GM04503 (cell line): ENCODE measurements around the gene STOM.

ENCODE experiments used
- DNase-seq: peaks from one replicate; pipeline ENCODE4 v3.0.0-alpha.2; 2012; ENCODE audit warnings: low read depth

STOM gene

GRCh38 chr9:121349009-121349408 is 21.0 kb downstream of the STOM start:
- DNase-seq = no peak

GRCh38 chr9:121348221-121348620 is 21.8 kb downstream of the STOM start:
- DNase-seq = no peak

DNA sequence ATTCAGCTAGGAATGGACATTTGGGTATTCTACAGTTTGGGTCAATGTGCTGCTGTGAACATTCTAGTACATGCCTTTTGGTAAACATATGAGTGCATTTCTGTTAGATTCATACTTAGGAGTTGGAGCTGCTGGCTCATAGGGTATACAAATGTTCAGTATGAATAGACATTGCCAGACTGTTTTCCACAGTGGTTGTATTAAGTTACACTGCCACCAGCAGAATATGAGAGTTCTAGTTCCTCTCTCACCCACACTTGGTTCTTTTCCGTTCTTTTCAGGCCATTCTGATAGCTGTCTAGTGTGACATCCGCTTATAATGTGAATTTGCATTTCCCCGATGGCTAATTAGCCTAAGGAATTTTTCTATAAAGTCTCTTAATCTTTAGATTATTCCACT is 25.0 kb downstream of the STOM start:
- DNase-seq = no peak

DNA sequence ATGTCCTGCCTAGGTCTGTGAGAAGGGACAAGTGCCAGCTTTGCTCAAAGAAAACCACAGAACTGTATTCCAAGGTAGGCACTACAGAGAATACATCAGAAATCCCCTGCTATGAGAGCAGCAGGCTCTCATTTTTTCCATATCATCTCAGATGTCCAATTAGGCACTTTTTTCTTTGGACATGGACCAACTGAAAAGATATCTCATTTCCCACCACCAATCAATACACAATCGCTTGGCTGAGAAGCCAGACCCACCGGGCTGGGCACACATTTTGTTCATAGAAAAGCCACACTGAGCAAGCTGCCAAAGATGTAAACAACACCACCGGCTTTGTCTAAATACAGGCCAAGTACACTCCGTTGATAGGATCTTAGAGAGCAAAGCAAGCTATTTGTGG is 25.9 kb downstream of the STOM start:
- DNase-seq = no peak

GRCh38 chr9:121340676-121341392 is 29.2 kb downstream of the STOM start:
- no peak for DNase-seq

DNA sequence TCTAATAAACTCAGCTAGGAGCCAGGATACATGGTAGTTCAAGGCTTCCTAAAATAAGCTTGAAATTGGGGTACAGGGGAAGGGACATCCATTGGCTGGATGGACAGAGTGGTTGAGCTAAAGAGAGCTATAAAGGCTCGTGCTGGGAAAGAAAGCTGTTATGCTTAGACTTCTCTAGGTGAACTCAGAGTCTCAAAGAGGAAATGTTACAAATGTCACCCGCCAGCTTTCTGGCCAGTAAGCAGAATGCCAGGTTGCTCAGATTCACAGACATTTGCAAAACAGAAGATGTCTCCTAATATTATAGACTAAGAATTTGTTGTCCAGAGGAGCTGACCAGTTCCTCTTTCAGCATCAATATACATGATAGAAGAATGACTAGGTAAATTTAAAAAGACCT is 30.6 kb downstream of the STOM start:
- DNase-seq = no peak

GRCh38 chr9:121336665-121337064 is 33.4 kb downstream of the STOM start:
- DNase-seq = no peak

DNA sequence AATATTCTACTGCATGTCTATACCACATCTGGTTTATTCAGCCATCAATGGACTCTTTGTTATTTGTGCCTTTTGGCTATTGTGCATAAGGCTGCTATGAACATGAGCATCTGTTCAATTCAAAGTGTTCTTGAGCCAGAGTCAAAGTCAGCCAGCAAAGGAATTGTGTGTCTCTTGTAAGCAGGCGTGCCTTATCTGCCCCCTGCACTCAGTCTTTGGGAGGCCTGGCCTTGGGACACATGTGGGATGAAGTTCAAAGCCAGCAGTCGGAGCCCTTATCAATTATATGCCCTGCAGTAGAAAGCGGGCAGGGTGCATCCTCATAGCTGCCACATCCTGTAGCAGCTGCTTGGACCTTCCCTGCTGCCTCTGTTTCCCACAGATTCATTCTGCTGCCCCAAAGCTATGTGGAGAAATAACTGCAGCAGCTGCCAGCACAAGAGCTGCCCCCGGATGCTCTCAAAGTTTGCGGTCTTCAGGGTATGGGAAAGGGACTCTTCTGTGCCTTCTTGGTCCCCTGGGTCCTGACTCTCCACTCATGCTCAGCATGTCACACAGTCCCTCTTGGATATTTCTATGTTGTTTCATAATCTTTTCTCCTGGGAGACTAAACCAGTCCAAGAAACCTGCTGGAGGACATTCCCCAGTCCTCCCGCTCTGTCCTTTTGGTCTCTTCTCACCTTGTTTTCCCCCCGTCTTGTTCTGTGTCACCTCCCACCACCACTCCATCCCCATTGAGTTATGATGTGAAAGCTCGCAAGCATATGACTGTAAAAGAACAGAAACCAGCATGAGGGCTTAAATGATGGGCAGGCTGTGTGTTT is 35.9 kb downstream of the STOM start:
- no peak for DNase-seq

GRCh38 chr9:121331992-121332685 is 37.9 kb downstream of the STOM start:
- DNase-seq = peak; percentile 57

DNA sequence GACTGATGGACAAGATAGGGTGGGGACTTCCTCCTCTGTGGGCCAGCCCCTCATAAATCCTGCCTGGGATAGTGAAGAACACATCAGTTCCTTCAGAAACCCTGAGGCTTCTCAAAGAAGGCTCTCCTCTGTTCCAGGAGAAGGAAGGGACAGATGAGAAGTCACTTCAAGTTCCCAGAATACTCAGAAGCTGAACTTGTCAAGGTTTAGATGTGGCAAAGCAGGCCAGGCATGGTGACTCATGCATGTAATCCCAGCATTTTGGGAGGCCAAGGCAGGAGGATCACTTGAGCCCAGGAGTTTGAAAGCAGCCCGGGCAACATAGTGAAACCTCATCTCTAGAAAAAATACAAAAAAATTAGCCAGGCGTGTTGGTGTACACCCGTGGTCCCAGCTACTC is 38.5 kb downstream of the STOM start:
- DNase-seq = no peak

DNA sequence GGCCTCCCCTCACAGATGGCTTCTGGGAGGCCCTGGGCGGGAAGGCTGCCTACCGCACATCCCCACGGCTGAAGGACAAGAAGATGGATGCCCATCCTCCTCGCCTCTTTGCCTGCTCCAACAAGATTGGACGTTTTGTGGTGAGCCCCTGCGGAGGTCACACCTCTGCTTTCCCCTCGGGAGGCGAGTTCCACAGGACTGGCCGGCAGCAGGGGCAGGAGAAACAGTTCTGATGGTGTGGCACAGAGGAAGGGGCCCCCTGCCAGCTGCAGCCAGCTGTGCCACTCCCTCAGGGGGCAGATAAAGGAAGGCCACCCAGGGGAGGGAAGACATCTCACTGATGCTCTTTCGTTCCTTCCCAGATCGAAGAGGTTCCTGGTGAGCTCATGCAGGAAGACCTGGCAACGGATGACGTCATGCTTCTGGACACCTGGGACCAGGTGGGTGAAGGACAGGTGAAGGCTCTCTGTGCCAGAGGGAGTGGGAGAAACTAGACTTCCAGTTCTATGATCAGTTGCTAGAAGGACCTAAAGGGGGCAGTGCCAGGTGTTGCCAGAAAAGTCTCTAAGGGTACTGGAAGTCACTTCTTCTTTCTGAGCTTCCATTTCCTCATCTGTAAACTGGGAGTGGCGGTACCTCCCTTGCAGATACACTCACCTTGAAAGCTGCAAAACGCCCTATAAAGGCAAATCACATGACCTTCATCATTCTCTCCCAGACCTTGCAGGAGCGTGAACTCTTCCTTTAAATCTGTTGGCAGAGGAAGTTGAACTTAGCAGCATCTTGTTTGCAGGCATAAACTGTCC is 41.0 kb downstream of the STOM start:
- DNase-seq = no peak

- no peak for DNase-seq
These were observed 41.6 kb downstream of the STOM start for GRCh38 chr9:121328476-121328875.

GRCh38 chr9:121326901-121327613 is 43.0 kb downstream of the STOM start:
- DNase-seq = no peak

- peak; percentile 89 for DNase-seq
These were observed 43.8 kb downstream of the STOM start for GRCh38 chr9:121326130-121326838.

DNA sequence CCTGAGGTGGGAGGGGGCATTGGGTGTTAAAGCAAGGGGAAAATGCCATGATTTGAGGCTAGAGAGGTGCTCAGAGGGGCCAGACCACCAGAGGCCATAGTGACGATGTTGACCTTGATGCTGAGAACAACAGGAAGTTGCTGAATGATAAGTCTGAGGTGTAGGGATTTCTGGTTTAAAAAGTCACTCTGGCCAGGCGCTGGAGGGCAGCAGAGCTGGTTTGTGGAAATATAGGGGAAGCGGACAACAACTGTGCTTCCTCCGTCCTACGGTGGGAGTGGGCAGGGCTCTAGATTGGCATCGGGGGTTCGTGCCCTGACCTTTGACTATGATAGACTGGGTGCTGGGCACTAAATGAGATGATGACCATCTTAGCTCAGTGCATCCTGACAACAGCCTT is 44.7 kb downstream of the STOM start:
- no peak for DNase-seq

DNA sequence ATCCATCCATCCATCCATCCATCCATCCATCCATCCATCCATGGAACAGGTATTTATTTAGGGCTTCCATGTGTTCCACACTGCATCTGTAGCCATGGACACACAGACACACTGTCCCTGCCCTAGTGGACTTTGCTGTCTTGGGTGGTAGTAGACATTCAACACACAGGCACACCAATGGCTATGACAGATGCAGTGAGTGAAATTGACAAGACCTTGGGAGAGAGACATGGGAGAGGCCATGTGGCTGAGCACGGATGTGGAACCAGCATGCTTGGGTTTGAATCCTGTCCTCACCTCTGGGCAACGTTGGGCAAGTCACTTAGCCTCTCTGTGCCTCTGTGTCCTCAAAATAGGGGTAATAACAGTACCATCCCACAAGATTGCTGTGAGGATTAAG is 45.3 kb downstream of the STOM start:
- DNase-seq = no peak

DNA sequence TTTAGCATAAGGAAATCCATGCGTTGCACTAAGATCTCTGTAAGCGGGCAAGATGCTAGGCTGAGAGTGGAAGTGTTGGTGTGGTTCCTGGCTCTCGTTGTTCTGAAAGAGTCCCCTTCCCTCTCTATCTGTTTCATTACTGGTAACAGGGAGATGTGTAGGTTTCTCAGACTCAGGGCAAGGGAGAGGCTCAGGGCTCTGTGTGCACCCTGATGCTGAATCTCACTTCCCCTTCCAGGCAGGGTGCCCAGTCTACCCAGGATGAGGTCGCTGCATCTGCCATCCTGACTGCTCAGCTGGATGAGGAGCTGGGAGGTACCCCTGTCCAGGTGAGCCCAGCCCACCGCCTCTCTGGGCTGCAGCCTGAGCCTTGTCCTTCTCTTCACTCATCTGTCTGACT is 45.7 kb downstream of the STOM start:
- DNase-seq = no peak

- no peak for DNase-seq
These were observed 46.5 kb downstream of the STOM start for GRCh38 chr9:121323449-121324151.

DNA sequence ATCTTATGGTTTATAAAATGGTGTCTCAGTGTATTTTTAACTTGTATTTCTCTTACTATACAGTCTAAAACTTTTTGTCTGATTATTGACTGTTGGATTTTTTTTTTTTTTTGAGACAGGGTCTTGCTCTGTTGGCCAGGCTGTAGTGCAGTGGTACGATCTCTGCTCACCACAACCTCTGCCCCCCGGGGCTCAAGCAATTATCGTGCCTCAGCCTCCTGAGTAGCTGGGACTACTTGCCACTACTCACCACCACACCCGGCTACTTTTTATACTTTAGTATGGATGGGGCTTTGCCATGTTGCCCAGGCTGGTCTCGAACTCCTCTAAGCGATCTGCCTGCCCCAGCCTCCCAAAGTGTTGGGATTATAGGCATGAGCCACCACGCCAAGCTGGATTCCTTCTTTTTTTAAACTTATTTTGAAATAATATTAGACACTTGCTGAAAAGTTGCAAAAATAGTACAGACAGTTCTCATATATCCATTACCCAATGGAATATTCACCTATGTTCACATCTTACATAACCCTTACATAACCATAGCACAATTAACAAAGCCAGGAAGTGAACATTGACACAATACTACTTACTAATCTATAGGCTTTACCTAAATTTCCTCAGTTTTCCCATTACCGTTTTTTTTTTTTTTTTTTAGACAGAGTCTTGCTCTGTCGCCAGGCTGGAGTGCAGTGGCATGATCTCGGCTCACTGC is 47.2 kb downstream of the STOM start:
- no peak for DNase-seq
